NCI-H69 (cell line): ENCODE results near the gene RHOT2.

ENCODE experiments used
- DNase-seq: peaks from one replicate; lab custom pipeline; 2025; lab: John Stamatoyannopoulos, UW

The RHOT2 gene

DNA sequence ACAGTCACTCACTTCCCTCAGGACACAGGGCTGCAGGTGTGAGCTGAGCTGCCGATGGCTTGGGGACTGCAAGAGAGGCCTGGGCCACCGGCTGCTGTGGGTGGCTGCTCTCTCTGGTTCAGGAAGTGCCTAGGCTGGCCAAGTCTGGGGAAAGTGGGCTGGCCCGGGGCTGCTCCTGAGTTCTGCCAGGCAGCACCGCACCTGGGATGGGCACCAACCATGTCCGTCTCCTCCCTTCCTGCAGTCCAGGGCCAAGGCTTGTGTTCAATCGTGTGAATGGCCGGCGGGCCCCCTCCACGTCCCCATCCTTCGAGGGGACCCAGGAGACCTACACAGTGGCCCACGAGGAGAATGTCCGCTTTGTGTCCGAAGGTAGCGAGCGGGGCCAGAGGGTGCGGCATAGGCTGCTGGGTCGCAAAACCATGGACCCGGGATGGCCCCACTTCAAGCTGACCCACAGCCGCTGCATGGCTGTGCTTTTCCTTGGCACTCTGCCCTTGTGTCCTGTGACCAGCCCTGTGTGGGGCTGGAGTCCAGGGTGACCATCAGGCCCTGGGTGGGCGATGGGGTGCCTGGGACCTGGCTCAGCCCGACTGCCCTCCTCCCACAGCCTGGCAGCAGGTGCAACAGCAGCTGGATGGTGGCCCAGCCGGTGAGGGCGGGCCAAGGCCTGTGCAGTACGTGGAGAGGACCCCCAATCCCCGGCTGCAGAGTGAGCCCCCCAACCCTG lies 20.6 kb upstream of the RHOT2 start:
- no peak for DNase-seq

DNA sequence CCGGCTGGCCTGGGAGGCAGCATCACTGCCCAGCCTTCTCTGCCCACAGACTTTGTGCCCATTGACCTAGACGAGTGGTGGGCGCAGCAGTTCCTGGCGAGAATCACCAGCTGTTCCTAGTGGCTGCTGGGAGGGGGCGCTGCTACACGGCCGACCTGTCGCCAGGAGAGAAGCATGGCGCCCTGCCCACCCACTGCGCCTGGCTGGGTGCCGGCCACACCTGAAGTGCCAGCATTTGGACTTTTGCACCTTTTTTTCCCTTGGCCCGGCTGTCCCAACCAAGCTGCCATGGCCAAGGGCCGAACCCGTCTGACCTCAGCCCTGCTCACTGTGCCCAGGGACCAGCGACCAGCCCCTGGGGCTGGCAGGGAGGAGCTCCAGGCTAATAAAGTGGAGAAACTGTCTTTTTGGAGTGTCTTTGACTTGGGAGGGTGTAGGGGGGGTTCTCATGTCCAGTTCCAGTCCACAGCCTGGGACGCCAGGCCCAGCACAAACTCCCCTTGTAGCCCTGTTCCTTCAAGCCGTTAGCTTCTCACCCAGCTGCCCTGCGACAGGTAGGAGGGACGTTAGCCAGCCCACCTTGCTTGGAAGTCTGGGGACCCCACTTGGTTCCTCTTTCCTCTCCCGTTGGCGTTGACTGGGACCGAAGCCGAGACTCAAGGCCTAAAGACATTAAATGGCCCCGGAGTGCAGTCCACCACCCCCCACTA lies 19.7 kb upstream of the RHOT2 start:
- DNase-seq, result peak; percentile 81

DNA sequence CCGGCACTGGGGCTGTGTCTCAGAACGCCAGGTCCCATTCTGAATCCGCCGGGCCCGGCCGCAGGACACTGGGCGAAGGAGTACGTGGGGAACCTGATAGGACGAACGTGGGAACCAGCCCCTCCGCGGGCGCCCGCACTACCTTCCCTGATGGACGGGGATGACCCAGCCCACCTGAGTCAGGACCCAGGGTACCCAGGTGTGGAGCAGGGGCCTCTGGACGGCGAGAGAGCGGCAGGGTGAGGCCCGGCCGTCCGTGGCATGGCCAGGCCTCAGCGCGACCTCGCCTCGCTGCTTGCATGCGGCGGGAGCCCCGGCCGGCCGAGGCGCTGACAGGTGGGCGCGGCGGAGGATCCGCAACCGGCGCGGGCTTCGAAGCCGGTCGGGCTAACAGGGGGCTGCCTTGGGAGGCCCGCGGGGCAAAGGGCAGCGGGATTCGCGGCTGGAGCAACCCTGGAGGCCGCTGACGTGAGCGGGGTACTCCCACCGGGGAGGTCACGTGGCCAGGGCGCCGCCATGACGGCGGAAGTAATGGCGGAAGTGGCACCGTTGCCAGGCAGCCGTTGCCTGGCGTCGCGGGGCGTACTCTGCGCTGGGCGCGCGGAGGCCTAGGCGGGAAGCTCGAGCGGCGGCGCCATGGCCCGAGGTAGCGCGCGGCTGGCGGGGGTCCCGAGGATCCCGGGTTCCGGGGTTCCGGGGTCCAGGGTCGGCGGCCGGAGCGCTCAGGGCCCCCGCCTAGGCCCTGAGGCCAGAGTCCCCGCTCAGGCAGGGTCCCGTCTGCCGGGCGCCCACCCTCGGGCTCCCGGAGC lies 18.9 kb upstream of the RHOT2 start, which contains the start of gene WDR90:
TSS of gene WDR90 (plus strand) at position 585 of the 809 bp plus-strand sequence. CDS start at position 637, 52 bp downstream.
- DNase-seq, result peak; percentile 97

DNA sequence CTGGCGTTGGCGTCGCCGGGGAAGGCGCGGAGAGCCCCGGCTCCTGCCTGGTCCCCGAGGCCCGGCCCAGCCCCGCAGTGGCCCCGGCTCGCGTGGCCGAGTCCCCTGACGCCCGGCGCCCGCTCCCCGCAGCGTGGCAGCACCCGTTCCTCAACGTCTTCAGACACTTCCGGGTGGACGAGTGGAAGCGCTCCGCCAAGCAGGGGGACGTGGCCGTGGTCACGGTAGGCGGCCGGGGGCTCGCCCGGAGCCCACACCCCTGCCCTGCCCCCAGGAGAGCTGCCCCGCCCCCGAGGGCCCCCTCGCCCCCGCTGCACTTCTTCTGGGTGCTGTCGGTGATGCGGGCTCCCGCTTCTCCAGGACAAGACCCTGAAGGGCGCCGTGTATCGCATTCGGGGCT lies 18.3 kb upstream of the RHOT2 start:
- DNase-seq, result peak; percentile 61

DNA sequence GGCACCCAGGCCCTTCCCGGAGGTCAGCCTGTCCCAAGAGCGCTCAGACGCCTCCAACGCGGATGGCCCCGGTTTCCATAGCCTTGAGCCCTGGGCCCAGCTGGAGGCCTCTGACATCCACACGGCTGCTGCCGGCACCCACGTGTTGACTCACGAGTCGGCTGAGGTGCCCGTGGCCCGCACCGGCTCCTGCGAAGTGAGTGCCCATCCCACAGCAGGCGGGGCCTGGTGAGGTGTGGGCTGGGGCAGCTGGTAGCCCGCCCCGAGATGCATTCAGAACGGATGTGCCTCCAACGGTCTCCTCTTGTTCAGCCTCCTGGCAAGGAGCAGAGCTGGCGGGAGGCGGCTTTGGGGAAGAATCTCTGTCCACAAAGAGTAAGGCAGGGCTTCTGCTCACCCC lies 16.1 kb upstream of the RHOT2 start:
- no peak for DNase-seq

DNA sequence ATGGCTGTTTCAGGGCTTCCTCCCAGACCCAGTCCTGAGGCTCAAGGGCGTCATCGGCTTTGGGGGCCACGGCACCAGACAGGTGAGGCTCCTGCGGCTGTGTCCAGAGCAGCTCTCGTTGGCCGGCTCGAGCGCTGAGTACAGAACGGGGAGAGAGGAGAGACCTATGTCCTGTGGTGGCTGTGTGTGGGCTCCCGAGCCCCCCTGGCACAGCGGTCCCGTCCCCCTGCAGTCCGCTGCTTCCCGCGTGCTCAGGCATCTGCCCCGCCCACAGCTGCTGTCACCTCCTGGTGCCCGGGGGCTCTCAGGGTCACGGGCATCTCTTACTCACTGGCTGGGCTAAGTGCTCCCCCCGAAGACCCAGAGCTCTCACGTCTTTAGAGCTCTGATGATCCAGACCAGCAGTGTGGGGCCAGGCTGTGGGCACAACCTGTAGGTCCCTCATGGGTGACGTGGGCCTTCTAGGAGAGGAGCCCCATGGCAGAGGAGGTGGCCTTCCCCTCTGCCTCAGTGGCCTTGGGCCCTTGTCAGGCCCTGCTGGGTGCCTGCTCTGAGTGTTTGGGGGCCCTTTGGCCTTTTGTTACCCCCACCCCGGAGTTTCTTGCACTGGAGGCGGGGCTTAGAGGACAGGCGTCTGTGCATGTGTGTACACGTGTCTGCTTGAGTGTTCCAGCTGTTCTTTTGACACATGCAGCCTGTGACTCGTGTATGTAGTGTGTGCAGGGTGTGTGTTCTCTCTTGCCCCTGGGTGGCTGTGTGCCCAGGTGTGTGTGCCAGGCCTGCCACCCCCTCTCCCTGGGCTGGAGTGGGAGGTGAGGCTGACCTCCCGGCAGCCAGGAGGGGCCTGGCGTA lies 15.3 kb upstream of the RHOT2 start:
- no peak for DNase-seq

DNA sequence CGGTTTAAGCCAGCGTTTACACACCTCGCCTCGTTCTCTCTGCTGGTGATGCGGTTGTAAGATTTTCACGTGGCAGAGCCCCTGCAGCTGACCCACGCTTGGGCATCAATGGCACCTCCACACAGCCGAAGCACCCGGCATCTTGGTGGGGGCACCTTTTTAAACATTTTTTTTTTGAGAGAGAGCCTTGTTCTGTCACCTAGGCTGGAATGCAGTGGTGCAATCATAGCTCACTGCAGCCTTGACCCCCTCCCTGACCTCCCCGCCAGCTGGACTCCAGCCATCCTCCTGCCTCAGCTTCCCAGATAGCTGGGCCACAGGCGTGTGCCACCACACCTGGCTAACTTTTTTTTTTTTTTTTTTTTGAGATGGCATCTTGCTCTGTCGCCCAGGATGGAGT lies 13.9 kb upstream of the RHOT2 start:
- DNase-seq, result no peak

DNA sequence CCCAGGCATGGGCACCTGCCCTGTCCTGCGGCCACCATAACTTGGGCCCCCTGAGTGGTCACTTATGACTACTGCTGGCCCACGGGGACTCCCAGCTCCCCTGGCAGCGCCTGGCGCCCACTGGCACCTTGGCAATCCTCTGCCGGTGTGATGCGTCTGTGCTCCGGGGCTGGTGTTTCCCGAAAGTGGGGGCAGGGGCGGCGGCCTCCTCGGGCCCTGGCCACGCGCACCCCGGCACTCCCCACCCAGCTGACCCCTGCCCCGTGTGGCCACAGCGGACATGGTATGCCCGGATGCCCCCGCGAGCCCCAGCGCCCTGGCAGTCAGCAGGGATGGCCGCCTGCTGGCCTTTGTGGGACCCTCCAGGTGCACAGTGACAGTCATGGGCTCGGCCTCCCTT lies 10.4 kb upstream of the RHOT2 start:
- no peak for DNase-seq

DNA sequence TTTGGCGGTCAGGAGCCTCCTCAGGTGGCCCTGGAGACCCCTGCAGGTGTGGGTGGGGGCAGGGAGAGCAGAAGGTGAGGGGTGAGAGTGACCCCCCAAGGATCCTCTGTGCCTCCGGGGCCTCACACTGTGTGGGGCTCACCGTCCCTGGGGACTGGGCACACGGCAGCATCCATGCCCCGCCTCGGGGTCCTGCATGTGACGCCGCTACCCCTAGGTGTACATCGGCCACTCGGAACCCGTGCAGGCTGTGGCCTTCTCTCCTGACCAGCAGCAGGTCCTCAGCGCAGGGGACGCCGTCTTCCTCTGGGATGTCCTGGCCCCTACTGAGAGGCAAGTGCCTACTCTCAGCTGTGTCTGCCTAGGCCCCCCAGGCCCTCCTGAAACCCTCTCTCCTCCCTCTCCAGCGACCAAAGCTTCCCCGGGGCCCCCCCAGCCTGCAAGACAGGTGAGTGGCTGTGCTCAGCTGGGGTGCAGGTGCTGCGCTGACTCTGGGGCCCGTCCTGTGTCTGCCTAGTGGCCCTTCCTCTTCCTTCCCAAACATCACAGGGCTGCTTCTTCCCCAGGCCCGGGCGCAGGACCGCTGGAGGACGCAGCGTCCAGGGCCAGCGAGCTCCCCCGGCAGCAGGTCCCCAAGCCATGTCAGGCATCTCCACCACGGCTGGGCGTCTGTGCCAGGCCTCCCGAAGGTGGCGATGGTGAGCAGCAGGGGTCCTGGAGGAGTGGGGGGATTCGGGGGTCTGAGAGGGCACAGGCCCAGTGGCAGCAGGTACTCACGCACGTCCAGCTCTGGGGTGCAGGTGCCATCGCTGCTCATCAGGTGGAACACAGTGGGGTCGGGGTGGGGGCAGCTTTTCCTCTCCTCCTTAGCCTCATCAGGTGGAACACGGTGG lies 9.0 kb upstream of the RHOT2 start:
- DNase-seq, result no peak

DNA sequence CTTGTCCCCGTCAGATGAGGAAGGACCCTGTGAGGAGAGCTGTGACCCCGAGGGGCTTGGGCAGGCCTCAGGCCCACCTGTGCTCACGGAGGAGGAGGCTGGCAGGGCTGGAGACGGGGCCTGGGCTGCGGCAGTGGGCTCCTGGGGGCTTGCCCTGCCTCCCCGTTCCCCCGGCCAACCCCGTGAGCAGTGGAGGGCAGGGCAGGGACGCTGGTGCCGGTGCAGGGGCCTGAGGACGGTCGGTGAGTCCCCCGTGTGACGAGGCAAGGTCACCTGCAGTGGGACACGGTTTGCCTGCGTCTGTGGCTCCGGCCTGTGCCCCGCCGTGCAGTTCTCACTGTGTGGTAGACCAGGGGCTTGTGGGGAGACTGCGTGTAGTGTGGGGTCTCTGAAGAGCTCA lies 8.3 kb upstream of the RHOT2 start:
- DNase-seq, result no peak

DNA sequence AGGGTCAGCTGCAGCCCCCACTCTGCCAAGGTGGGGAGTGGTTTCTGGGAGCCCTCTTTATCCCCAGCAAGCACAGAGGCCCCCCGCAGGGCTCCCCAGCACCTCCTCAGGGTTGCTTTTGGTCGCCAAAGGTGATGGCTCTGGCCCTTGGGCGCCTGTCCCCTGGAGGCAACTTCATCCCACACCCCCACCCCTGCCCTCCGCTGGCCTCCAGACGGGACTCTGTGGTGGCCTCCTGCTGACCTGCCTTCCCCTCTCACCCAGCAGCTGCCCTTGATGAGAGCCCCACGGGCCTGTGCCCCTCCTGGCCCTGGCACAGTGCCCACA lies 7.8 kb upstream of the RHOT2 start:
- DNase-seq, result no peak

DNA sequence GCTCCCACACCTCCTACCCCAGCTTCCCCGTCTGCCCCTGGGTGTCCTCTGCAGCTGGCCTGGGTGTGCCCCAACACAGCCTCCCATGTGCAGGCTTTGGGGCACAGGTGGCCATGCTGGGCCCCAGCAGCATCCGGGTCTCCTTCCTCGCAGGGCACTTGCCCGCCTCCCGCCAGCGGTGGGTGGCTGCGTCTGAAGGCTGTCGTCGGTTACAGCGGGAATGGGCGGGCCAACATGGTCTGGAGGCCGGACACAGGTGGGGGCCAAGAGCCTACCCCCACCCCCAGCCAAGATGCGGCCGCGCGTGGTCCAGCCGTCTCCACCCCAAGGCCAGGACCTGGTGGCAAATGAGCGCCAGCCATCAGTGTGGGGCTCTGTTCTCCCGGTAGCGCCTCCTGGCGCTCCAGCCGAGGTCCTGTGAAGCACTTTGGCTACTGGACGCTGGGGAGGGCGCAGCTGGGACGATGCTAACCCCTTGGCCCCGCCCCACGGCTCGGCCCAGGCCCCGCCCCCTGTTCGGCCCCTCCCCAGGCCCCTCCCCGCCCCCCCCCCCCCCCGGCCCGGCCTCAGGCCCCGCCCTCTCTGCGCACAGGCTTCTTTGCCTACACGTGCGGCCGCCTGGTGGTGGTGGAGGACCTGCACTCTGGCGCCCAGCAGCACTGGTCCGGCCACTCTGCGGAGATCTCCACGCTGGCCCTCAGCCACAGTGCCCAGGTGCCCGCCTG lies 7.3 kb upstream of the RHOT2 start:
- peak; percentile 86 for DNase-seq

DNA sequence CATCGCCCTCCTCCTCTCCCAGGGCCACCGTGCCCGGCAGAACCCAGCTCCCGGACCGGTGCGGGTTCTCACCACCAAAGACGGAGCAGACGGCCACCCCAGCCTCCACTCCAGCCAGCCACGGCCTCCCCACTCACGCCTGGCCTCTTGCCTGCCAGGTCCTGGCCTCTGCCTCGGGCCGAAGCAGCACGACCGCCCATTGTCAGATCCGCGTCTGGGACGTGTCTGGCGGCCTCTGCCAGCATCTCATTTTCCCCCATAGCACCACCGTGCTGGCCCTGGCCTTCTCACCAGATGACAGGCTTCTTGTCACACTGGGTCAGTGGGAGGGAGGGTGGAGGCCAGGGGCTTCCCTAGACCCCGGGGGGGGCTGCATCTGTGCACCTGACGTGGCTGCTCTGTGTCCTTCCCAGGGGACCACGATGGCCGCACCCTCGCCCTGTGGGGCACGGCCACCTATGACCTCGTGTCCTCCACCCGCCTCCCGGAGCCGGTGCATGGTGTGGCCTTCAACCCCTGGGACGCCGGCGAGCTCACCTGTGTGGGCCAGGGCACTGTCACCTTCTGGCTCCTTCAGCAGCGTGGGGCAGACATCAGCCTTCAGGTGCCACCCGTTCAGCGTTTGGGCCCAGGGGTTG lies 6.6 kb upstream of the RHOT2 start:
- DNase-seq, result no peak

DNA sequence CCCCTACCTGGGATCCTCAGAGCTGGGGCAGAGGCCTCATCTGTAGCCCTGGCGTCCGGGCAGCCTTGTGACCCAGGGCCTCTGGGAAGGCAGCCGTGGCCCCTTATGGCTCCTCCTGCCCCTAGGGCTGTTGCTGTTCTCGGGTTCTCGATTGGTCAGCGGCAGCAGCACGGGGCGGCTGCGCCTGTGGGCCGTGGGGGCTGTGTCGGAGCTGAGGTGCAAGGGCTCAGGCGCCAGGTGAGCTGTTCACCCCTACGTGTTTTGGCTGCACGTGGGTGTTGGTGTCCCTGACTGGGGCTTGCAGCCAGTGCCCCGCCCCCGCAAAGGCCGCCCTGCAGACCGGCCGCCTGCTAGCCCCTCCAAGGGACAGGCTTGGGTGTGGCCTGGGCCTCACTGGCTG lies 5.8 kb upstream of the RHOT2 start:
- DNase-seq, result no peak

DNA sequence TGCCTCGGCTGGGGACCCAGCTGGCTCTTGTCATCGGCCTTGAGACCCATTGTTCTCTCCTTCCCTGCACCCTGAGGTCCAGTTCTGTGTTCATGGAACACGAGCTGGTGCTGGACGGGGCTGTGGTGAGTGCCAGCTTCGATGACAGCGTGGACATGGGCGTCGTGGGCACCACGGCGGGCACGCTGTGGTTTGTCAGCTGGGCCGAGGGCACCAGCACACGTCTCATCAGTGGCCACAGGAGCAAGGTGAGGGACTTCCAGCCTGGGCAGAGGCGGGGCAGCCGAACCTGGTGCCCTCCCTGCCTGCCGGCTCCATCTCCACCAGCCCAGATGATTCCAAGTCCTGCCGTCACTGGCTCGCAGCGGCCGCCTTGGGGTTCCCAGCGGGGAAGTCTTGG lies 5.3 kb upstream of the RHOT2 start:
- DNase-seq, result no peak

DNA sequence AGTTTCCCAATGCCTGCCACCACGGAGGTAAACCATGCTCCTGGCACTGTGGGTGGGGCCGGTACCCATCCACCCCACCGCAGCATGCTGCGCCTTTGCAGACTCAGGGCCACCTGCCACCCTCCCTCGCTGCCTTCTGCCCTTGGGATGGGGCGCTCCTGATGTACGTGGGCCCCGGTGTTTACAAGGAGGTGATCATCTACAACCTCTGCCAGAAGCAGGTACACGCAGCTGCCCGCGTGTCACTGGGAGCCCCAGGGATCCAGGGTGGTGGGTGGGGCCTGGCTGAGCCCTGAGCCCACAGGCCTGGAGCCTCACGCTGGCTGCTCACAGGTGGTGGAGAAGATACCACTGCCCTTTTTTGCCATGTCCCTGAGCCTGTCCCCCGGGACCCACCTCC lies 1.4 kb upstream of the RHOT2 start:
- no peak for DNase-seq

DNA sequence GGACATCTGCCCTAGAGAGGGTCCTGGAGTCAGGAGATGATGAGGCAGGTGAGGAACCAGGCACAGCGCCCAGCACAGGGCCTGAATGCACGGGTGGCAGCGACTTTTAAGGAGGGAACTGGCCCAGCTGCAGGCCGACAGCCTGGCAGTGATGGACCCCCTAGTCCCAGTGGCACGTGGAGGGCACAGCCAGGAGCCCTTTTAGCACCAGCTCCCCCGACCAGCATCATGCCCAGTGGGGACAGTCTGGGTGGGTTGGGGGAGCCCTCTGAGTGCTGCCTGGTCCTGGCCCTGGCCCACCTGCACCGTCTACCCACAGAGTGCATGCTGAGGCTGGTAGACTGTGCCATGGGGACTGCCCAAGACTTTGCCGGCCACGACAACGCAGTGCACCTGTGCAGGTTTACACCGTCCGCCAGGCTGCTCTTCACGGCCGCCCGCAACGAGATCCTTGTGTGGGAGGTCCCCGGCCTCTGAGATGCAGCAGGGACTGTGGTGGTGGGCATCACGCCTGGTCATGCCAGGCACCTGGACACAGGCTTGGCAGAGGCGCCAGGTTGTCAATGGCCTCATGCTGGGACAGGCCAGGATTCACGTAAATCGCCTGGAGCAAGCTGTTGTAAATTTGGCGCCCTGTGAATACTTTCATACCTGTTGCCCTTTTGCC lies 686 bp upstream of the RHOT2 start:
- DNase-seq, result peak; percentile 59

DNA sequence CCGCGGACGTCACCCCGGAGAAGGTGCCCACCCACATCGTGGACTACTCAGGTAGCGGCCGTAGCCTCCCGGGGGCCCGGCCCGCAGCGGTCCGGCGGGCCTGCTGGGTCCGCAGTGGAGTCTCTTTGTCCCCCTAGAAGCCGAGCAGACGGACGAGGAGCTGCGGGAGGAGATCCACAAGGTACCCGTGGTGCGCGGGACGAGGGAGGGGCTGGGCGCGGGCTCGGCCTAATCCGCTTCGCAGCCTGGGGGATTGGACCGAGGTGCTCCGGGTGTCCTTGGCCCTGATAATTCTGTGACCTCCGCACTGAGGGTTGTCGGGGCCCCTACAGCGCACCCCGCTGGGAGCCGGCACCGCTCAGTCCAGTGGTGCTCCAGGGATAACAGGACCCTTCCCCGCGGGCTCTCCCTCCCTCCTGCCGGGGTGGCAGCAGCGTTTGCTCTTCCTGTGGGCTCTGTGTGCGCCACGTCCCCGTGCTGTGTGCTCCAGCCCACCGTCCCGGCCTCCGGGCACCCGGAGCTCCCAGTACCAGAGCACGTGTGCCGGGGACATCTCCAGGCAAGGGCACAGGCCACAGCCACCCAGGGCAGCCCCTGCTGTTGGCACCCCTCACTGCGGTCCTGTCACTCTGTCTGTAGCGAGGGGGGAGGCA lies 713 bp downstream of the RHOT2 start:
- peak; percentile 26 for DNase-seq

DNA sequence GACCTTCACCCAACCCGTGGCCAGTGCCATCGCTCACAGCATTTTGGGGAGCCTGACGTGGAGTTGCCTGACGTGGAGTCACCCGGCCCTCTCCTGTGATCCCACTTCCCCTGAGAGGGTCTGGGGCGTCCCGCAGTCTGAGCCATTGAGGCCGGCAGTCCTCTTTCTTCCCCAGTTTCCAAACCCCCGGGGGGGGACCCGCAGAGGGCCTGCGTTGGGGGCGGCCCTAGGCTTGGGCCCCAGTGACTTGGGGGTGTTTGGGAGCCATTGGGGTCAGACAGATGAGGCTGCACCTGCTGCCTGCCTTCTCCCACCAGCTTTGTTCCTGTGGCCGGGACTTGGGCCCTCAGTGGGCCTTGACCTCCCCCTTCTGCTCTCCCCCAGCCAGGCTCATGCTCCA lies 1.7 kb downstream of the RHOT2 start:
- no peak for DNase-seq
